ENCODE measurements around the gene UBL7.

Gene UBL7

DNA sequence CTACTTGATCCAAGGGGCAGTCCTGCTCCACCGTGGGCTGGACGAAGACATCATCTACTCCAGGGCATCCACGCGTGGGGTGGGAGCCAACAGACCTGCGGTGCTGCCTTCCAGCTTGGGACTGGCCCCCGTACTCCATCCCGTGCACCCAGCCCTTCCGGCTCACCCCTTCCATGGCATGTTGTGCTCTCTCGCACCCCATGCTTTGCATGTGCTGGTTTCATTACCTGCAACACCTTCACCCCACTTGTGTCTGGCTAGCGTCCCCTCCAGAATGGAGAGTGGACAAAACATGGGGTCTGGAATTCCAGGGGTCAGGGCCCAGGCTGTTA, 57.4 kb downstream of the UBL7 start:
- DNase-seq: no peak

- DNase-seq: no peak
Measured at GRCh38 chr15:74402873-74403587, 57.9 kb downstream of the UBL7 start.

GRCh38 chr15:74402337-74402841, 58.6 kb downstream of the UBL7 start:
- DNase-seq: no peak

- no peak for DNase-seq
Measured at GRCh38 chr15:74400915-74401757, 59.8 kb downstream of the UBL7 start.

GRCh38 chr15:74400313-74400860, 60.6 kb downstream of the UBL7 start:
- no peak for DNase-seq

DNA sequence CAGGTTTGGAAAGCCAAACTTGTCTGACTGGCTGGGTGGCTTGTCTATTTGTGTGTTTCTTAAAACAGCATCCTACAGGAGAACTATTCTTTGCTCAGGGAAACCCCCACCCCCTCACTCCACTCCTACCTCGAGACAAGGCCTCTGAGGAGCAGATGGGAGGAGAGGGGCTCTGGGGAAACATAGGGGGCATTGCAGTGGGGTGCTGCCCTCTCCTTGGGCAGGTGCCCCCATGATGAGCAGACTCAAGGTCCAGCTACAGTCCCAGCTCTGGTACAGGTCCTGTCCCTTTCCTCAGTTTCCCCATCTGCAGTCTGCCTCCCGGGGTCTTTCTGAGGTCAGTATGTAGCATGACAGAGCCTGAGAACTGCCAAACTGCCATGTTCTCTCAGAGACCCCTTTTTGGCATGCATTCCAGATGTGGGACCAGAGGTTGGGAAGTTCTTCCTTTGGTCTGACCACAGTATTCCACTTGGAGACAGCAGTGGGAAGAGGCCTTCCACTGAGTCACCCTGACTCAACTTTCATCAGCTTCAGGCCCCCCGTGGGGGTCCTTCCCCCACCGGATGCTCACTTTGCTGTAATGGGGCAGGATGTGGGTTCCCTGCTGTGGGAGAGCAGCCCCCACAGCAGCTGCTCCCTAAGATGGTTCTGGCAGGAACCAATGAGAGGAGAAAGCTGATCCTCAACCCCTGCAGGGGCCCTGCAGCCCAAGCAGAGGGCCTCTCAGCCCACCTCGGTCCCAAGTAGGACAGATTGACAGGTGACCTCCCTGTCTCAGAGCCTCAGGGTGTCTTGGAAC, 61.2 kb downstream of the UBL7 start:
- DNase-seq: no peak

DNA sequence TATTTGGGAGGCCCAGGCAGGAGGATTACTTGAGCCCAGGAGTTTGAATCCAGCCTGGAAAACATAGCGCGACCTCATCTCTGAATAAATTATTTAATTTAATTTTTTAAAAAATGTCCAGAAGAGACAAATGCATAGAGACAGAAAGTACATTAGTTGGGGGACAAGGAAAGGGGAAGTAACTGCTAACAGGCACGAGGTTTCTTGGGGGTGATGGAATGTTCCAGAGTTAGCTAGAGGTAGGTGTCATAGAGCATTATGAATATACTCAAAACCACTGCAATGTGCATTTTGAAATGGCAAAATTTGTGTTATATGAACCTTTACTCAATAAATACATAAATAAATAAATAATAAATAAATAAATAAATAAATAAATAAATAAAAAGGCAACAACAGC, 61.9 kb downstream of the UBL7 start:
- no peak for DNase-seq

GRCh38 chr15:74398183-74398582, 62.8 kb downstream of the UBL7 start:
- no peak for DNase-seq

GRCh38 chr15:74397239-74398068, 63.5 kb downstream of the UBL7 start:
- DNase-seq: no peak

- DNase-seq: no peak
Measured at GRCh38 chr15:74396445-74397238, 64.3 kb downstream of the UBL7 start.

DNA sequence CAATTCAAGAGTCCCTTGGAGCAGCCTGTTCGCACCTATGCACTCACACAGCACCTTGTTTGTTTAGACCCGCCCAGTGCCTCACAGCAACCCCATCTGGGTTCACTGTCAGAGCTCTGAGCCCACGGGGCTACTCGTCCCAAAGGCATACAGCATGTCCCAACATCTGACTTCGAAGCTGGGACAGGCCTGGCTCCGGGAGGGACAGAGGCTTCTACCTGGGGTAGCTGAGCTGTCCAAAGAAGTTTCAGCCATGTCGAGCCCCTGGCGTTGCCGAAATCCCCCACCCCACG, 64.9 kb downstream of the UBL7 start:
- no peak for DNase-seq

All from NCI-H2107 (cell line).